RWPE2 (cell line): ENCODE measurements around the gene COX5A.

Experiments
- ATAC-seq: fragments of 200-7000 bp; cut with Tn5 transposase; 3 replicates; pipeline ENCODE4 v1.9.1; 2021; ENCODE audit warnings: low read depth
- DNase-seq: peaks from one replicate; pipeline ENCODE4 v3.0.0-alpha.2; 2020; ENCODE audit warnings: low spot score
- H3K27ac ChIP-seq: fragments of 450-650 bp; 2 replicates; pipeline ENCODE4 v1.5.1; 2017; ENCODE audit warnings: mild to moderate bottlenecking; ENCODE audit not compliant: poor library complexity, severe bottlenecking
- H3K27me3 ChIP-seq: fragments of 250-450 bp; sonication (Bioruptor Pico); 2 replicates; pipeline ENCODE4 v1.5.1; 2021; ENCODE audit warnings: mild to moderate bottlenecking, moderate library complexity; ENCODE audit not compliant: insufficient read depth, poor library complexity, severe bottlenecking
- H3K36me3 ChIP-seq: fragments of 250-450 bp; sonication (Bioruptor Pico); 2 replicates; pipeline ENCODE4 v1.5.1; 2020; ENCODE audit warnings: low read depth, mild to moderate bottlenecking, moderate library complexity
- H3K4me1 ChIP-seq: fragments of 250-450 bp; sonication (Bioruptor Pico); 2 replicates; pipeline ENCODE4 v1.5.1; 2021; ENCODE audit warnings: mild to moderate bottlenecking, moderate library complexity; ENCODE audit not compliant: insufficient read depth, poor library complexity, severe bottlenecking
- H3K4me3 ChIP-seq: fragments of 250-450 bp; sonication (Bioruptor Pico); 2 replicates; pipeline ENCODE4 v1.5.1; 2021; ENCODE audit warnings: mild to moderate bottlenecking, moderate library complexity; ENCODE audit not compliant: severe bottlenecking
- H3K9me3 ChIP-seq: fragments of 250-450 bp; sonication (Bioruptor Pico); 2 replicates; pipeline ENCODE4 v1.5.1; 2021; ENCODE audit warnings: mild to moderate bottlenecking, moderate library complexity; ENCODE audit not compliant: severe bottlenecking
- CTCF ChIP-seq: fragments of 450-650 bp; IDR thresholded peaks from one replicate; pipeline ENCODE4 v1.5.1; 2017; ENCODE audit warnings: mild to moderate bottlenecking, moderate library complexity; ENCODE audit not compliant: poor library complexity, severe bottlenecking

The COX5A gene

GRCh38 chr15:74906067-74906449, 31.8 kb downstream of the COX5A start:
- no peak for DNase-seq

GRCh38 chr15:74904190-74904805, 33.6 kb downstream of the COX5A start:
- no peak overlapping the region for H3K4me3 ChIP-seq
- no peak overlapping the region for H3K27ac ChIP-seq
- ATAC-seq (no peak), DNase-seq (no peak)
- no peaks in the 10 kb centered on the region for H3K9me3 ChIP-seq
- H3K4me1 ChIP-seq = peaks cover 4% of the 10 kb centered on the region
- no peak for TF ChIP-seq CTCF
- H3K36me3 ChIP-seq = peaks cover 57% of the 10 kb centered on the region
- no peaks in the 10 kb centered on the region for H3K27me3 ChIP-seq

More at GRCh38 chr15:74906067-74906449, 31.8 kb downstream of the COX5A start:
- peaks cover 4% of the 10 kb centered on the region for H3K4me1 ChIP-seq
- H3K4me3 ChIP-seq = peak overlapping the region; percentile 94
- H3K27me3 ChIP-seq = no peaks in the 10 kb centered on the region
- peak overlapping the region; percentile 55 for H3K27ac ChIP-seq
- TF ChIP-seq CTCF = no peak
- H3K36me3 ChIP-seq = peaks cover 40% of the 10 kb centered on the region
- no peaks in the 10 kb centered on the region for H3K9me3 ChIP-seq
- ATAC-seq = peak; percentile 38

GRCh38 chr15:74903676-74904075, 34.2 kb downstream of the COX5A start:
- Histone ChIP-seq H3K27ac (no peak overlapping the region), H3K36me3 (peaks cover 64% of the 10 kb centered on the region)
- DNase-seq = no peak

GRCh38 chr15:74902295-74903075, 35.4 kb downstream of the COX5A start:
- peaks cover 64% of the 10 kb centered on the region for H3K36me3 ChIP-seq

More at GRCh38 chr15:74903676-74904075, 34.2 kb downstream of the COX5A start:
- no peak for ATAC-seq
- peaks cover 4% of the 10 kb centered on the region for H3K4me1 ChIP-seq
- H3K4me3 ChIP-seq = no peak overlapping the region
- H3K27me3 ChIP-seq = no peaks in the 10 kb centered on the region
- no peaks in the 10 kb centered on the region for H3K9me3 ChIP-seq
- TF ChIP-seq CTCF = no peak

More at GRCh38 chr15:74902295-74903075, 35.4 kb downstream of the COX5A start:
- no peak for ATAC-seq
- TF ChIP-seq CTCF = no peak
- no peaks in the 10 kb centered on the region for H3K27me3 ChIP-seq
- H3K27ac ChIP-seq = no peak overlapping the region
- no peaks in the 10 kb centered on the region for H3K9me3 ChIP-seq
- peaks cover 2% of the 10 kb centered on the region for H3K4me1 ChIP-seq
- no peak overlapping the region for H3K4me3 ChIP-seq
- DNase-seq = no peak
